Measurements from ENCODE around the gene FCRL6. TPM values are rescaled to one million over a fixed set of nuclear protein-coding genes. Genes with fewer than 3 reads are reported as not detected.
A peak's percentile ranks its signal among the peaks of the same experiment; 100 is the strongest.

FCRL6 gene
- total and polyA plus RNA-seq, 4 experiments from 2014 or later: 0.20 to 0.78 (median 0.48) TPM

- POLR2A ChIA-PET (ENCODE audit: partially characterized antibody): no interaction called here
- peaks cover 0 to 5% (median 3%) of the 10 kb centered on the region in 4 donors for H3K4me1 Mint-ChIP-seq
- H3K4me3 ChIP-seq (ENCODE audit: low read length in 2 of 2): no peak overlapping the region
- intact Hi-C loops (cut with micrococcal nuclease): no loop called here
- H3K36me3 Mint-ChIP-seq: no peaks in the 10 kb centered on the region
- H3K36me3 ChIP-seq (ENCODE audit: insufficient read depth, low read length): no peaks in the 10 kb centered on the region
- H3K9me3 ChIP-seq (ENCODE audit: control insufficient read depth in 1 of 2, low read length in 2 of 2): no peaks in the 10 kb centered on the region
- H3K27me3 Mint-ChIP-seq: peaks cover 0 to under 1% of the 10 kb centered on the region in 2 donors
- no peaks in the 10 kb centered on the region for H3K27me3 ChIP-seq (ENCODE audit: insufficient read depth, low read length)
- peaks cover under 1% of the 10 kb centered on the region for H3K4me1 ChIP-seq (ENCODE audit: insufficient read depth, low read length)
- no peak overlapping the region for H3K27ac ChIP-seq (ENCODE audit: low read depth, low read length)
- no peak for DNase-seq
- H3K27ac Mint-ChIP-seq: no peak overlapping the region
- CTCF ChIA-PET (ENCODE audit: partially characterized antibody): interaction anchor here (0.7 kb wide), 1 partner anchor 25 kb away, joined by 3 read pairs; no protein-coding TSS in a partner anchor
- H3K9me3 Mint-ChIP-seq: no peaks in the 10 kb centered on the region
- H3K4me3 Mint-ChIP-seq: no peak overlapping the region
Observed at GRCh38 chr1:159774465-159774864, 27.7 kb upstream of the FCRL6 start.

- Mint-ChIP-seq H3K4me3 (no peak overlapping the region), H3K27me3 (no peaks in the 10 kb centered on the region), H3K36me3 (no peaks in the 10 kb centered on the region), H3K9me3 (no peaks in the 10 kb centered on the region), H3K4me1 (peaks cover 4 to 18% (median 10%) of the 10 kb centered on the region in 4 donors), H3K27ac (no peak overlapping the region)
- H3K36me3 ChIP-seq (ENCODE audit: insufficient read depth, low read length): no peaks in the 10 kb centered on the region
- H3K4me3 ChIP-seq (ENCODE audit: low read length in 2 of 2): no peak overlapping the region
- peaks cover 11% of the 10 kb centered on the region for H3K4me1 ChIP-seq (ENCODE audit: insufficient read depth, low read length)
- DNase-seq: no peak
- H3K27ac ChIP-seq (ENCODE audit: low read depth, low read length): no peak overlapping the region
- intact Hi-C loops (cut with micrococcal nuclease): no loop called here
- H3K9me3 ChIP-seq (ENCODE audit: control insufficient read depth in 1 of 2, low read length in 2 of 2): no peaks in the 10 kb centered on the region
- H3K27me3 ChIP-seq (ENCODE audit: insufficient read depth, low read length): no peaks in the 10 kb centered on the region
- CTCF ChIA-PET (ENCODE audit: partially characterized antibody): interaction anchor here (1.2 to 4.8 kb wide), 3 partner anchors 11 to 115 kb away, joined by 3 to 36 read pairs (median 15); no protein-coding TSS in a partner anchor
- POLR2A ChIA-PET (ENCODE audit: partially characterized antibody): no interaction called here
Observed at GRCh38 chr1:159775716-159776115, 26.4 kb upstream of the FCRL6 start.

GRCh38 chr1:159778266-159778665, 23.9 kb upstream of the FCRL6 start:
- POLR2A ChIA-PET (ENCODE audit: partially characterized antibody): no interaction called here
- H3K27ac Mint-ChIP-seq: peak overlapping the region in 2 of 7 donors; percentile 13 to 70
- peaks cover 11 to 35% (median 23%) of the 10 kb centered on the region in 4 donors for H3K4me1 Mint-ChIP-seq

GRCh38 chr1:159779403-159779851, 22.7 kb upstream of the FCRL6 start:
- Histone ChIP-seq H3K9me3 (ENCODE audit: control insufficient read depth in 1 of 2, low read length in 2 of 2) (no peaks in the 10 kb centered on the region), H3K27ac (ENCODE audit: low read depth, low read length) (no peak overlapping the region), H3K36me3 (ENCODE audit: insufficient read depth, low read length) (no peaks in the 10 kb centered on the region), H3K4me1 (ENCODE audit: insufficient read depth, low read length) (peaks cover 16% of the 10 kb centered on the region), H3K4me3 (ENCODE audit: low read length in 2 of 2) (no peak overlapping the region), H3K27me3 (ENCODE audit: insufficient read depth, low read length) (no peaks in the 10 kb centered on the region)
- Mint-ChIP-seq H3K27me3 (no peaks in the 10 kb centered on the region), H3K4me3 (peak overlapping the region in 4 of 8 donors; percentile 25 to 83 (median 73)), H3K4me1 (peaks cover 13 to 44% (median 31%) of the 10 kb centered on the region in 4 donors), H3K27ac (peak overlapping the region in 4 of 7 donors; percentile 12 to 81 (median 52)), H3K9me3 (no peaks in the 10 kb centered on the region), H3K36me3 (no peaks in the 10 kb centered on the region)
- no peak for DNase-seq
- CTCF ChIA-PET (ENCODE audit: partially characterized antibody): interaction anchor here (1.4 to 4.8 kb wide), 3 partner anchors 11 to 111 kb away, joined by 3 to 36 read pairs (median 6); no protein-coding TSS in a partner anchor
- intact Hi-C loops (cut with micrococcal nuclease): no loop called here
- POLR2A ChIA-PET (ENCODE audit: partially characterized antibody): no interaction called here

More at GRCh38 chr1:159778266-159778665, 23.9 kb upstream of the FCRL6 start:
- Mint-ChIP-seq H3K36me3 (no peaks in the 10 kb centered on the region), H3K4me3 (no peak overlapping the region), H3K9me3 (no peaks in the 10 kb centered on the region), H3K27me3 (no peaks in the 10 kb centered on the region)
- no peaks in the 10 kb centered on the region for H3K36me3 ChIP-seq (ENCODE audit: insufficient read depth, low read length)
- H3K27ac ChIP-seq (ENCODE audit: low read depth, low read length): no peak overlapping the region
- no peaks in the 10 kb centered on the region for H3K27me3 ChIP-seq (ENCODE audit: insufficient read depth, low read length)
- CTCF ChIA-PET (ENCODE audit: partially characterized antibody): interaction anchor here (0.7 to 4.8 kb wide), 6 partner anchors 9 to 564 kb away, joined by 3 to 36 read pairs (median 4); no protein-coding TSS in a partner anchor
- intact Hi-C loops (cut with micrococcal nuclease): no loop called here
- H3K4me1 ChIP-seq (ENCODE audit: insufficient read depth, low read length): peaks cover 16% of the 10 kb centered on the region
- no peak for DNase-seq
- H3K4me3 ChIP-seq (ENCODE audit: low read length in 2 of 2): no peak overlapping the region
- no peaks in the 10 kb centered on the region for H3K9me3 ChIP-seq (ENCODE audit: control insufficient read depth in 1 of 2, low read length in 2 of 2)

GRCh38 chr1:159780583-159781582, 21.3 kb upstream of the FCRL6 start, which contains the start of gene DUSP23:
DUSP23 (plus strand) TSS chr1:159780962; CDS start chr1:159781101, 139 bp downstream.
- Mint-ChIP-seq H3K36me3 (no peaks in the 10 kb centered on the region), H3K4me1 (peaks cover 14 to 55% (median 36%) of the 10 kb centered on the region in 4 donors), H3K9me3 (no peaks in the 10 kb centered on the region), H3K27ac (peak within 1 kb of the TSS; percentile 81 to 96 (median 92)), H3K27me3 (no peaks in the 10 kb centered on the region), H3K4me3 (peak within 1 kb of the TSS; percentile 83 to 93 (median 87))
- DNase-seq: peak; percentile 96 to 97 (median 97)
- Histone ChIP-seq H3K4me3 (ENCODE audit: low read length in 2 of 2) (peak within 1 kb of the TSS; percentile 39 to 57), H3K27me3 (ENCODE audit: insufficient read depth, low read length) (no peaks in the 10 kb centered on the region), H3K9me3 (ENCODE audit: control insufficient read depth in 1 of 2, low read length in 2 of 2) (no peaks in the 10 kb centered on the region), H3K4me1 (ENCODE audit: insufficient read depth, low read length) (peaks cover 16% of the 10 kb centered on the region), H3K27ac (ENCODE audit: low read depth, low read length) (peak within 1 kb of the TSS; percentile 61), H3K36me3 (ENCODE audit: insufficient read depth, low read length) (no peaks in the 10 kb centered on the region)
- intact Hi-C loops (cut with micrococcal nuclease): loop anchor here (1.0 kb wide), 7 partner anchors 17 to 318 kb away; partner anchors contain the start of gene IGSF9
- POLR2A ChIA-PET (ENCODE audit: partially characterized antibody): interaction anchor here (0.6 to 2.8 kb wide), 9 partner anchors 9 to 251 kb away, joined by 3 to 24 read pairs (median 5); partner anchors contain the start of genes PIGM and TAGLN2
- CTCF ChIA-PET (ENCODE audit: partially characterized antibody): interaction anchor here (0.6 to 10.7 kb wide), 14 partner anchors 8 to 252 kb away, joined by 3 to 116 read pairs (median 4); partner anchors contain the start of genes FCRL6 and PIGM

- Histone ChIP-seq H3K27ac (ENCODE audit: low read depth, low read length) (no peak overlapping the region), H3K27me3 (ENCODE audit: insufficient read depth, low read length) (no peaks in the 10 kb centered on the region), H3K36me3 (ENCODE audit: insufficient read depth, low read length) (no peaks in the 10 kb centered on the region), H3K4me3 (ENCODE audit: low read length in 2 of 2) (no peak overlapping the region), H3K4me1 (ENCODE audit: insufficient read depth, low read length) (peaks cover 16% of the 10 kb centered on the region), H3K9me3 (ENCODE audit: control insufficient read depth in 1 of 2, low read length in 2 of 2) (no peaks in the 10 kb centered on the region)
- peak overlapping the region in 5 of 7 donors; percentile 11 to 96 (median 80) for H3K27ac Mint-ChIP-seq
- peak overlapping the region in 6 of 8 donors; percentile 83 to 90 (median 87) for H3K4me3 Mint-ChIP-seq
- ChIA-PET POLR2A (ENCODE audit: partially characterized antibody) (interaction anchor here (2.2 to 2.8 kb wide), 3 partner anchors 18 to 143 kb away, joined by 7 to 24 read pairs (median 14); partner anchors contain the start of gene TAGLN2), CTCF (ENCODE audit: partially characterized antibody) (interaction anchor here (1.5 to 10.7 kb wide), 4 partner anchors 12 to 225 kb away, joined by 3 to 116 read pairs (median 24); no protein-coding TSS in a partner anchor)
- no peak for DNase-seq
- no peaks in the 10 kb centered on the region for H3K27me3 Mint-ChIP-seq
- H3K36me3 Mint-ChIP-seq: no peaks in the 10 kb centered on the region
- no peaks in the 10 kb centered on the region for H3K9me3 Mint-ChIP-seq
- peaks cover 14 to 55% (median 36%) of the 10 kb centered on the region in 4 donors for H3K4me1 Mint-ChIP-seq
- intact Hi-C loops (cut with micrococcal nuclease): no loop called here
Observed at GRCh38 chr1:159781992-159782391, 20.2 kb upstream of the FCRL6 start.

Data from CD4-positive, alpha-beta memory T cell (primary cell).